H1 (cell line): ENCODE measurements around the gene TMEM185B. TPM values are rescaled to one million over a fixed set of nuclear protein-coding genes. Genes with fewer than 3 reads are reported as not detected.

Experiments used
- CTCF ChIA-PET: fragments of 300-600 bp; sonication (Branson Sonifier 250); formaldehyde crosslinking; loops from one replicate; lab custom pipeline; 2021; ENCODE audit not compliant: partially characterized antibody; lab: Charles Lee
- POLR2A ChIA-PET: fragments of 300-600 bp; sonication (Branson Sonifier 250); formaldehyde crosslinking; loops from one replicate; lab custom pipeline; 2021; ENCODE audit warnings: inconsistent platforms; ENCODE audit not compliant: partially characterized antibody; lab: Charles Lee
- DNase-seq, 2 experiments: peaks; one replicate each; pipeline versions ENCODE4 v3.0.0 to v3.0.0-alpha.2; 2010 to 2022; ENCODE audit warnings: low spot score in 2 of 2, low read depth in 1 of 2, mixed read lengths in 1 of 2
- FAIRE-seq: peaks from 2 replicates; lab custom pipeline; 2011; peaks lifted over from hg19 to GRCh38; lab: Jason Lieb, UNC
- H2AFZ ChIP-seq: 2 replicates; pipeline ENCODE4 v1.8.1; 2012; ENCODE audit warnings: low read length, inconsistent platforms
- H2AK5ac ChIP-seq: 2 replicates; pipeline ENCODE4 v1.6.1; 2013; ENCODE audit warnings: low read depth, low read length
- H2BK120ac ChIP-seq: replicated peaks from 2 replicates; pipeline ENCODE3; 2013; ENCODE audit warnings: low read depth, low read length, inconsistent platforms
- H2BK12ac ChIP-seq: 2 replicates; pipeline ENCODE4 v1.6.1; 2013; ENCODE audit warnings: low read depth, low read length
- H2BK15ac ChIP-seq: 2 replicates; pipeline ENCODE4 v1.6.1; 2013; ENCODE audit warnings: low read length
- H2BK20ac ChIP-seq: 2 replicates; pipeline ENCODE4 v1.6.1; 2013; ENCODE audit warnings: low read length
- H2BK5ac ChIP-seq: 2 replicates; pipeline ENCODE4 v1.6.1; 2013; ENCODE audit warnings: low read depth, low read length
- H3K14ac ChIP-seq: 2 replicates; pipeline ENCODE4 v1.6.1; 2013; ENCODE audit warnings: inconsistent platforms; ENCODE audit not compliant: insufficient read length
- H3K18ac ChIP-seq: 2 replicates; pipeline ENCODE4 v1.6.1; 2013; ENCODE audit warnings: low read length; ENCODE audit errors: extremely low read depth
- H3K23ac ChIP-seq: 2 replicates; pipeline ENCODE4 v1.6.1; 2013; ENCODE audit warnings: inconsistent platforms; ENCODE audit not compliant: insufficient read length
- H3K23me2 ChIP-seq: 2 replicates; pipeline ENCODE4 v1.6.1; 2013; ENCODE audit warnings: low read depth, low read length
- H3K27ac ChIP-seq: 2 replicates; pipeline ENCODE4 v1.6.1; 2011; ENCODE audit warnings: low read depth, low read length, inconsistent platforms
- H3K27me3 ChIP-seq, 4 experiments: replicated peaks in 1 of 4; 1 replicate in 1 of 4; 2 replicates in 3 of 4; pipeline versions ENCODE4 v1.6.1 to v1.8.1; 2011 to 2013; ENCODE audit warnings: low read length in 3 of 4, mild to moderate bottlenecking in 3 of 4, inconsistent platforms in 2 of 4, mixed read lengths in 2 of 4, moderate library complexity in 1 of 4; ENCODE audit not compliant: control insufficient read depth in 3 of 4, insufficient read depth in 3 of 4; ENCODE audit errors: extremely low read depth in 1 of 4
- H3K36me3 ChIP-seq, 4 experiments: 2 replicates each; pipeline versions ENCODE4 v1.6.1 to v1.8.1; 2011 to 2013; ENCODE audit warnings: mild to moderate bottlenecking in 4 of 4, low read length in 3 of 4, moderate library complexity in 2 of 4, control low read depth in 1 of 4, inconsistent platforms in 1 of 4; ENCODE audit not compliant: insufficient read depth in 4 of 4, control insufficient read depth in 2 of 4
- H3K4ac ChIP-seq: replicated peaks from 2 replicates; pipeline ENCODE3; 2013; ENCODE audit warnings: low read length, low read depth, mixed read lengths, inconsistent platforms; ENCODE audit not compliant: insufficient read length
- H3K4me1 ChIP-seq, 4 experiments: replicated peaks in 1 of 4; 1 replicate in 1 of 4; 2 replicates in 3 of 4; pipeline versions ENCODE4 v1.6.1 to v1.8.1; 2011 to 2013; ENCODE audit warnings: low read length in 3 of 4, inconsistent platforms in 2 of 4, mixed read lengths in 1 of 4; ENCODE audit not compliant: insufficient read depth in 4 of 4, control insufficient read depth in 3 of 4
- H3K4me2 ChIP-seq, 2 experiments: 2 replicates each; pipeline versions ENCODE4 v1.6.1 to v1.8.1; 2011 to 2013; ENCODE audit warnings: low read depth in 2 of 2, low read length in 2 of 2, control low read depth in 1 of 2, inconsistent platforms in 1 of 2, mild to moderate bottlenecking in 1 of 2; ENCODE audit not compliant: insufficient read depth in 1 of 2
- H3K4me3 ChIP-seq, 4 experiments: fragments of 200-600, 300-600 bp in 1 of 4; sonication (generic), shearing (Covaris generic), sonication (Bioruptor Twin) in 1 of 4; 2 replicates each; pipeline versions ENCODE4 v1.5.1 to v1.8.1; 2011 to 2016; ENCODE audit warnings: low read length in 4 of 4, low read depth in 3 of 4, control low read depth in 2 of 4, inconsistent platforms in 2 of 4, mild to moderate bottlenecking in 2 of 4, mixed read lengths in 1 of 4, moderate library complexity in 1 of 4; ENCODE audit not compliant: insufficient read depth in 2 of 4; ENCODE audit errors: extremely low read depth in 1 of 4
- H3K56ac ChIP-seq: replicated peaks from 2 replicates; pipeline ENCODE3; 2013; ENCODE audit warnings: low read depth, mild to moderate bottlenecking, mixed read lengths, low read length, inconsistent platforms; ENCODE audit not compliant: insufficient read length
- H3K79me1 ChIP-seq: 2 replicates; pipeline ENCODE4 v1.6.1; 2013; ENCODE audit warnings: low read depth, low read length, control low read depth
- H3K79me2 ChIP-seq, 2 experiments: 2 replicates each; pipeline versions ENCODE4 v1.6.1 to v1.8.1; 2012 to 2013; ENCODE audit warnings: low read length in 2 of 2, mild to moderate bottlenecking in 2 of 2, inconsistent platforms in 1 of 2; ENCODE audit not compliant: insufficient read depth in 2 of 2, control insufficient read depth in 1 of 2
- H3K9ac ChIP-seq, 4 experiments: replicated peaks in 1 of 4; 1 replicate in 1 of 4; 2 replicates in 3 of 4; pipeline versions ENCODE4 v1.6.1 to v1.8.1; 2011 to 2013; ENCODE audit warnings: low read depth in 3 of 4, low read length in 3 of 4, control low read depth in 2 of 4, mild to moderate bottlenecking in 2 of 4, moderate library complexity in 2 of 4, inconsistent platforms in 1 of 4; ENCODE audit errors: extremely low read depth in 1 of 4
- H3K9me3 ChIP-seq, 2 experiments: 2 replicates each; pipeline versions ENCODE4 v1.6.1 to v1.8.1; 2012 to 2013; ENCODE audit warnings: mild to moderate bottlenecking in 2 of 2, moderate library complexity in 2 of 2, control low read depth in 1 of 2, inconsistent platforms in 1 of 2, low read depth in 1 of 2, low read length in 1 of 2, mixed read lengths in 1 of 2; ENCODE audit not compliant: insufficient read depth in 2 of 2
- H4K20me1 ChIP-seq, 2 experiments: replicated peaks in 1 of 2; 2 replicates each; pipeline versions ENCODE3 to v1.8.1; 2011 to 2013; ENCODE audit warnings: inconsistent platforms in 2 of 2, low read length in 2 of 2, mild to moderate bottlenecking in 1 of 2; ENCODE audit not compliant: insufficient read depth in 2 of 2, control insufficient read depth in 1 of 2
- H4K5ac ChIP-seq: 2 replicates; pipeline ENCODE4 v1.6.1; 2013; ENCODE audit warnings: low read length, low read depth, mixed read lengths, inconsistent platforms; ENCODE audit not compliant: insufficient read length
- H4K8ac ChIP-seq: 2 replicates; pipeline ENCODE4 v1.8.0; 2013; ENCODE audit warnings: mild to moderate bottlenecking, moderate library complexity, low read length, inconsistent platforms; ENCODE audit not compliant: insufficient read depth; ENCODE audit errors: extremely low read depth
- H4K91ac ChIP-seq: replicated peaks from 2 replicates; pipeline ENCODE3; 2013; ENCODE audit warnings: low read length, mixed read lengths, inconsistent platforms; ENCODE audit not compliant: insufficient read length
- RAD21 ChIP-seq, 2 experiments: IDR thresholded peaks in 1 of 2; conservative IDR thresholded peaks in 1 of 2; 2 replicates each; pipeline ENCODE4 v1.6.1; 2011; ENCODE audit warnings: low read depth in 2 of 2, low read length in 2 of 2, improper control_type of control experiment in 1 of 2, inconsistent platforms in 1 of 2, mild to moderate bottlenecking in 1 of 2, moderate library complexity in 1 of 2
- SIX5 ChIP-seq: IDR thresholded peaks from 2 replicates; pipeline ENCODE4 v1.6.1; 2011; ENCODE audit warnings: mild to moderate bottlenecking, low read depth, low read length
- WGBS, 2 experiments: shearing (Covaris generic) in 1 of 2; methylation state at CpG; one replicate each; pipeline versions ENCODE4 v1.1.6 to v1.1.7; 2013 to 2015; ENCODE audit warnings: low lambda C conversion rate in 2 of 2, mixed read lengths in 2 of 2, inconsistent platforms in 1 of 2, low coverage in 1 of 2, missing lambda C conversion rate in 1 of 2; ENCODE audit not compliant: insufficient replicate concordance in 2 of 2, insufficient coverage in 1 of 2, insufficient read length in 1 of 2; ENCODE audit errors: extremely low coverage in 1 of 2, missing lambda C conversion rate in 1 of 2; 5-methylcytosine and 5-hydroxymethylcytosine counted together
- polyA plus RNA-seq, 7 experiments: library from polyadenylated mRNA; depleted of rRNA in 3 of 7; stranded (reverse) in 5 of 7; unstranded in 2 of 7; fragments of >200 nt in 5 of 7; fragments of 200-250 nt in 2 of 7; gene quantifications; 1 replicate in 5 of 7; 2 replicates in 1 of 7; 4 replicates in 1 of 7; pipeline versions ENCODE4 v1.2.1 to v1.2.3, GENCODE V29; 2011 to 2013; ENCODE audit warnings: missing spikeins in 2 of 7, mixed read lengths in 2 of 7
- total RNA-seq: library from RNA; stranded (reverse); fragmentation: NEBNext Ultra II Directional; extraction: Animal tissue kit (Norgen Biotek cat#: 25700); gene quantifications from 2 replicates; pipeline ENCODE4 v1.2.1, GENCODE V29; 2021

Gene TMEM185B
- total and polyA plus RNA-seq, 2 of the 8 experiments (the other 6 are each of a cell fraction or from before 2014, with no cell fraction given): 13.5 to 14.0 TPM

- H3K4me3 ChIP-seq: no peak overlapping the region
- no peak overlapping the region for H2BK5ac ChIP-seq
- no peak for DNase-seq
- no peak overlapping the region for H2BK120ac ChIP-seq
- no peaks in the 10 kb centered on the region for H3K79me1 ChIP-seq
- no peak overlapping the region for H4K8ac ChIP-seq
- no peak overlapping the region for H3K4ac ChIP-seq
- no peaks in the 10 kb centered on the region for H3K27me3 ChIP-seq
- no peak overlapping the region for H2AFZ ChIP-seq
- H3K9me3 ChIP-seq: no peaks in the 10 kb centered on the region
- H3K14ac ChIP-seq: no peak overlapping the region
- no peak overlapping the region for H2BK12ac ChIP-seq
- no peak overlapping the region for H3K18ac ChIP-seq
- H2AK5ac ChIP-seq: no peak overlapping the region
- no peak overlapping the region for H3K23ac ChIP-seq
- no peak for FAIRE-seq
- no peak overlapping the region for H2BK20ac ChIP-seq
- CTCF ChIA-PET: interaction anchor here (0.8 to 3.7 kb wide), 6 partner anchors 9 to 156 kb away, joined by 3 to 15 read pairs (median 4); no protein-coding TSS in a partner anchor
- no peak overlapping the region for H3K27ac ChIP-seq
- no peak overlapping the region for H3K4me2 ChIP-seq
- peaks cover 0 to 3% (median 0%) of the 10 kb centered on the region in 4 experiments; a peak in 1 of 7 replicates for H3K4me1 ChIP-seq
- 80% methylated on average over 5 of the region's 5 CpGs; no CpG with 5 or more reads in 1 of the 2 experiments for WGBS, 2 experiments
- H2BK15ac ChIP-seq: no peak overlapping the region
- no peaks in the 10 kb centered on the region for H3K23me2 ChIP-seq
- H4K5ac ChIP-seq: no peak overlapping the region
- H4K20me1 ChIP-seq: no peaks in the 10 kb centered on the region
- H3K36me3 ChIP-seq: no peaks in the 10 kb centered on the region
- H3K79me2 ChIP-seq: no peaks in the 10 kb centered on the region
- H4K91ac ChIP-seq: no peak overlapping the region
- H3K9ac ChIP-seq: no peak overlapping the region
- POLR2A ChIA-PET: interaction anchor here (0.7 kb wide), 1 partner anchor 70 kb away, joined by 3 read pairs; the partner anchor contains the start of gene RALB
- no peak overlapping the region for H3K56ac ChIP-seq
- TF ChIP-seq SIX5 (no peak), RAD21 (IDR thresholded peaks at IDR 0.05 in 1 of 2, conservative IDR thresholded peaks at IDR 0.05 in 1 of 2; ENCODE audit: low read depth in 2 of 2, low read length in 2 of 2) (peak; percentile 17; a peak in 2 of 4 replicates)
- TF ChIP-seq, all 59 proteins: peak for 1
Observed at GRCh38 chr2:120182019-120182560, 41.1 kb downstream of the TMEM185B start.
